ENCODE results near the gene JAKMIP1.
A peak's percentile ranks its signal among the peaks of the same experiment; 100 is the strongest.
"Not testable (repeated sequence)": the region's sequence is repeated elsewhere in the genome, so short reads cannot be mapped to it uniquely, and the experiment has no call there.

The JAKMIP1 gene

DNA sequence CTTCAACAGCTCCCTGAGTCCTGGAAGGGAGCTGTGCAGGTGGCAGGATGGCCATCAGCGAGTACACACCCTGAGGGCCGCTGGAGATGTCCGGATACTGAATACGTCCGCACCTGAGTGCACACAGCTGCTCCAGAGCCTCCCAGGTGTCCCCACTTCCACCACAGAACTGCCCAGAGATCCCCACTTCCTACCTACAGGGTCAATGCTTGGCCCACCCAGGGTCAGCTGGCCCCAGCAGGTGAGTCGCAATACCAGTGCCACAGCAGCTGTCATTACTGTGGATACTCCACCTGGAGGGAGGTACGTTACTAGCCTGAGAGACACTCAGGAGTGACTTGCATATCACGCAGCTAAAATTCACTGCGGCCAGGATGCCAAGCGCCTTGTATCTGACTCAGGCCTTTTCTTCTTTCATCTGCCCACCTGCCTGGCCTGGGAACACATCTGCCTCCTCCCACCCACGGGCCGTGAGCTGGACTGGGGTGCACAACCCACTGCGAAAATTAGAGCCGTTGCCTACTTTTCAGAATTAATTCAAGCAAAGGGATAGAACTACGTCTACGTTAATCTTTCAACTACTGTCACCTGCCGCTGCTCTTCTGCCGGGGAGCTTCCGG, 191.5 kb downstream of the JAKMIP1 start:
- DNase-seq = no peak
- TF ChIP-seq GATA1 (IDR thresholded peaks at IDR 0.05; ENCODE audit: low read depth, low read length) = no peak
- TF ChIP-seq POLR2A (IDR thresholded peaks at IDR 0.05; ENCODE audit: low read length) = no peak

DNA sequence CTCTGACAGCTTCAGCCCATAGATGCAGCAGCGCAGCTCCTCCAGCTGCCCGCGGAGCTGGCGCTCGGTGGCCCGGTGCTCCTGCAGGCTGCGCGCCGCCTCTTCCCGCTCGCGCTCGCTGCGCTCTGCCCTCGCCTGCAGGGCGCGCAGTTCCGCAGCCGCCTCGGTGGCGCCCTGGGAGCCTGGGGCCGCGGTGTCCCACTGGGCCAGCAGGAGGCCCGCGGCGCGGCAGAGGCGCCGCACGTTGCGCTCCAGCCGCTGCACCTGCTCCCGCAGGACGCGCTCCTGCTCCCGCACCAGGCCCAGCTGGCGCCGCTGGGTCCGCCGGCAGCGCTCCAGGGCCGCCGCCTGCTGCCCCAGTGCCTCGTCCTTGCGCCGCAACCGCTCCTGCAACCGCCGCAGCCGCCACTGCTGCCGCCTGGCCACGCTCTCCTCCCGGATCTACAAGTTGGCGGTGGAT, 192.2 kb downstream of the JAKMIP1 start:
- TF ChIP-seq GATA1 (IDR thresholded peaks at IDR 0.05; ENCODE audit: low read depth, low read length) (no peak), POLR2A (IDR thresholded peaks at IDR 0.05; ENCODE audit: low read length) (no peak)
- DNase-seq = no peak

DNA sequence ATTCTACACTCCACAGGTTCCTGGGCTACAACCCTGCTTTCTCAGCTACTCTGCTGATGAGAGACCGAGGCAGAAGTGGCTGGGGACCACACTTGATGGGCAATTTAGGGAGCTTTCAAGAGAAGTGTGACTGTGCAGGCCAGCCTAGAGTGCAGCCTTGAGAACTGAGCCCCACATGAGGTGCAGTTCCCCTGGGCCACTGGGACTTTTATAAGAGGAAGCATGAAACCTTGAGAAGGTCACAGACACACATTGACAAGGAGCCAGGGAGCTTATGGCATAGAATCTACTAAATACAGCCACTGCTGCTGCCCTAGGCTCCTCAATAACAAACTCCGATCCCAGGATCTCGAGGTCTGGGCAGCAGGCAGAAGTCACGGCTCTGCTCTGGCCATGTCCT, 195.2 kb downstream of the JAKMIP1 start:
- no peak for TF ChIP-seq GATA1 (IDR thresholded peaks at IDR 0.05; ENCODE audit: low read depth, low read length)
- no peak for DNase-seq

DNA sequence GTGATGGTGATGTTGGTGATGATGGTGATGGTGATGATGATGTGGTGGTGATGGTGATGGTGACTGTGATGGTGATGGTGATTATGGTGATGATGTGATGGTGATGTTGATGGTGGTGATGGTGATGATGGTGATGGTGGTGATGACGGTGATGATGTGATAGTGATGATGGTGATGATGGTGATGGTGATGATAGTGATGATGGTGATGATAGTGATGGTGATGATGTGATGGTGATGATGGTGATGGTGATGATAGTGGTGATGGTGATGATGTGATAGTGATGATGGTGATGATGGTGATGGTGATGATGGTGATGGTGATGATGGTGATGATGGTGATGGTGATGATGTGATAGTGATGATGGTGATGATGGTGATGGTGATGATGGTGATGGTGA, 196.9 kb downstream of the JAKMIP1 start:
- DNase-seq = not testable (repeated sequence)

- TF ChIP-seq GATA1 (IDR thresholded peaks at IDR 0.05; ENCODE audit: low read depth, low read length) (no peak), POLR2A (IDR thresholded peaks at IDR 0.05; ENCODE audit: low read length) (no peak)
- DNase-seq = no peak
Observed at GRCh38 chr4:6002926-6003325, 197.4 kb downstream of the JAKMIP1 start.

- TF ChIP-seq GATA1 (IDR thresholded peaks at IDR 0.05; ENCODE audit: low read depth, low read length) (no peak), POLR2A (IDR thresholded peaks at IDR 0.05; ENCODE audit: low read length) (no peak)
- DNase-seq = no peak
Observed at GRCh38 chr4:6002492-6002833, 197.9 kb downstream of the JAKMIP1 start.

DNA sequence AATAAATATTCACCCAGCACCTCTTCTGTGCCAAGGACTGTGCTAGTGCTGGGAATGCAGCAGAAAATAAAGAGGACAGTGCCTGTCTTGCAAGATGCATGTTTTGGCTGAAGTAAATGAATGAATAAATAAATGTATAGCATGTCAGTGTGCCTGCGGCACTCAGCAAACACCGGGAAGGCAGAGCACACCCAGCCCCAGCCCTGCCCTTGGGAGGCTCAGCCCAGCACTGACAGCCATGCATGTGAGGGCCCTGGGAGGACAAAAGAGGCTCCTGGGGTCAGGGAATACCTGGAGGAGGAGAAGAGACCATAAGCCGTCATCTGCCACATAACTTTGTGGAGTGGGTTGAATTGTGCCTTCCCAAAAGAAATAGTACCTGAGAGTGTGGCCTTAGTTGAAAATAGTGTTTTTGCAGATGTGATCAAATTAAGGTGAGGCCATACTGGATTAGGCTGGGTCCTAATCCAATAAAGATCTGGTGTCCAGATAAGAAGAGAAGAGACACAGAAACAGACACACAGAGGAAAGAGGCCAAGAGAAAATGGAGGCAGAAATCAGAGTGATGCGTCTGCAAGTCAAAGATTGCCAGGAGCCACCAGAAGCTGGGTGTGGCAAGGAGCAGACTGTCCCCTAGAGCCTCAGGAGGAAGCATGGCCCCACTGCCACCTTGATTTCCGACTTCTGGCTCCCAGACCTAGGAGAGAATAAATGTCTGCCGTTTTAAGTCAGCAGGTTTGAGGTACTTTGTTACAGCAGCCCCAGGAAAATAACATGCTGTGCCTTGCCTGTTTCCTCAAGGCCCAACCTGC, 198.5 kb downstream of the JAKMIP1 start:
- no peak for DNase-seq
- TF ChIP-seq POLR2A (IDR thresholded peaks at IDR 0.05; ENCODE audit: low read length) (no peak), GATA1 (IDR thresholded peaks at IDR 0.05; ENCODE audit: low read depth, low read length) (no peak)

GRCh38 chr4:5999830-6000365, 200.5 kb downstream of the JAKMIP1 start:
- no peak for DNase-seq
- TF ChIP-seq GATA1 (IDR thresholded peaks at IDR 0.05; ENCODE audit: low read depth, low read length) (no peak), POLR2A (IDR thresholded peaks at IDR 0.05; ENCODE audit: low read length) (no peak)

GRCh38 chr4:5999356-5999755, 201.0 kb downstream of the JAKMIP1 start:
- TF ChIP-seq POLR2A (IDR thresholded peaks at IDR 0.05; ENCODE audit: low read length) (no peak), GATA1 (IDR thresholded peaks at IDR 0.05; ENCODE audit: low read depth, low read length) (no peak)
- DNase-seq = no peak

DNA sequence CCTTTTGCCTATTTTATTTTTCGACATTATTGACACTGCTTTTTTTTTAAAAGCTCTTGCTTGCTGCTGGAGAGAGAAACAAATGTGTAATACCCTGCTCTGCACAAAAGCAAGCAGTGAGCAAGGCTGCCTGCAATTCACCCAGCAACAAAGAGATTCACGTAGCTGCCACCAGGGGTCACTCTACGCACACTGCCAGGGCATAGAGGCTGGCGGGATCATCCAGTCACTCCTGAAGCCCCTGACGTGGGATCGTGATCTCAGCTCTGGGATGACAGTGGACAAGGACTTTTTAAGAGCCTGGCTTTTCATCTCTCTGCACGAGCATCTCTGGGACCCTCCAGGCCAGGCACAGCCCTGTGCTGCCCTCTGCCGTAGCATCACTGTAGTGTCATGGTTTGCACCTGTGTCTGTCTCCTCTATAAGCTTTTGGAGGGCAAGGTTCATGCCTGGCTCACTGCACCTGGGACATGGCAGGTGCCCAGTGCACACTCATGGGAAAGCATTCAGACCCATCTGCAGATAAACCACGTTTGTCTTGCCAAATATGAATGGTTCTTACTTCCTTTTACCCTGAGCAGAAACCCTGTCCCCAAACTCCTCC, 201.9 kb downstream of the JAKMIP1 start:
- DNase-seq = peak; percentile 35 to 70
- TF ChIP-seq POLR2A (IDR thresholded peaks at IDR 0.05; ENCODE audit: low read length) (no peak), GATA1 (IDR thresholded peaks at IDR 0.05; ENCODE audit: low read depth, low read length) (no peak)

DNA sequence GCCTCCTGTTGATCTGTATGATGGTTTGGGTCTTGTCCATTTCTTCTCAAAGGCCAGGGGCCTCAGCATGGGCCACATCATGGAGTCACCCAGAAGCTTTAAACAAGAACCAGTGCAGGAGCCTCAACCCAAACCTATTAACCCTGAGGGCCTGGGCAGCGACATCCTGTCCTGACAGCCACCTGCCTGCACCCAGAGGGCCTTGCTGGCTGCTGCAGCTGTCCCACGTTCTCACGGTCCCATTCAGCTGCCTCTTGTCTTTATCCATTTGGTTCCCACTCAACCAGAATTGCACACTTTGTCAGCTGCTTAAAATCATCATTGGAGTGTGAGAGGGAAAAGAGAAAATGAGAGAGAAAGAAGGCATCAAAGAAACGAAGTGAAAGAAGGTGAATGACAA, 203.7 kb downstream of the JAKMIP1 start:
- no peak for DNase-seq
- no peak for TF ChIP-seq POLR2A (IDR thresholded peaks at IDR 0.05; ENCODE audit: low read length)
- no peak for TF ChIP-seq GATA1 (IDR thresholded peaks at IDR 0.05; ENCODE audit: low read depth, low read length)

DNA sequence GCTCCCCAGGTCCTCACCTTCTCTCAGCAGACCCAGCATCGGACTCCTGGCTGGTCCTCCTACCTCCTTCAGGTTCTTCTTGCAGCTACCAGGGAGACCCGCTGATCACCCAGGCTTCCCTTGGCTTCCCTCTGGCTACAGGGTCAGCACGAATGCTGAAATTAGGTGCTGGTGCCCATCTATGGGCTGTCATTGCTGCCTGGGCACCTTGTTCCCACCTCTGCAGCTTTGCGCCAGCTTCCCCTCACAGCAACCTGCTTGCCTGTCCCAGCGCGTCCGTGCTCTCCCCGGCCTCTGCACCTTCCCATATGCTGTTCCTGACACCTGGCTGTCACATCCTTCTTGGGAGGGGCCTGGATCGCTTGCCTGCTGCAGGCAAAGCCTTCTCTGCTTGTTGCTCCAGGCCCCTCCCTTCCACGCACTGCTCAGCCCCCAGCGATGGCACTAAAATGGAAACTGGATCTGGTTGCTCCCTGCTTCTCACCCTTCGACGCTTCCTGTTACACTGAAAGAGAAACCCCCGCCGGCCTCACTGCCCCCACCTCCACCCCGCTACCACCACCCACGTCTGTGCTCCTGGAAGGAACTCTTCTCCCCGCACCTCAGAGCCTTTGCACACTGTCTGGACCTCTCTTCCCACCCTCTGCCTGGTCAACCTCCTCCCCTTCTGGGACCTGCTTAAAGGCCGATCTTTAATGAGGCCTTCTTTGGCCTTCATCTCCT, 204.3 kb downstream of the JAKMIP1 start:
- TF ChIP-seq GATA1 (IDR thresholded peaks at IDR 0.05; ENCODE audit: low read depth, low read length) (no peak), POLR2A (IDR thresholded peaks at IDR 0.05; ENCODE audit: low read length) (no peak)
- DNase-seq = no peak

DNA sequence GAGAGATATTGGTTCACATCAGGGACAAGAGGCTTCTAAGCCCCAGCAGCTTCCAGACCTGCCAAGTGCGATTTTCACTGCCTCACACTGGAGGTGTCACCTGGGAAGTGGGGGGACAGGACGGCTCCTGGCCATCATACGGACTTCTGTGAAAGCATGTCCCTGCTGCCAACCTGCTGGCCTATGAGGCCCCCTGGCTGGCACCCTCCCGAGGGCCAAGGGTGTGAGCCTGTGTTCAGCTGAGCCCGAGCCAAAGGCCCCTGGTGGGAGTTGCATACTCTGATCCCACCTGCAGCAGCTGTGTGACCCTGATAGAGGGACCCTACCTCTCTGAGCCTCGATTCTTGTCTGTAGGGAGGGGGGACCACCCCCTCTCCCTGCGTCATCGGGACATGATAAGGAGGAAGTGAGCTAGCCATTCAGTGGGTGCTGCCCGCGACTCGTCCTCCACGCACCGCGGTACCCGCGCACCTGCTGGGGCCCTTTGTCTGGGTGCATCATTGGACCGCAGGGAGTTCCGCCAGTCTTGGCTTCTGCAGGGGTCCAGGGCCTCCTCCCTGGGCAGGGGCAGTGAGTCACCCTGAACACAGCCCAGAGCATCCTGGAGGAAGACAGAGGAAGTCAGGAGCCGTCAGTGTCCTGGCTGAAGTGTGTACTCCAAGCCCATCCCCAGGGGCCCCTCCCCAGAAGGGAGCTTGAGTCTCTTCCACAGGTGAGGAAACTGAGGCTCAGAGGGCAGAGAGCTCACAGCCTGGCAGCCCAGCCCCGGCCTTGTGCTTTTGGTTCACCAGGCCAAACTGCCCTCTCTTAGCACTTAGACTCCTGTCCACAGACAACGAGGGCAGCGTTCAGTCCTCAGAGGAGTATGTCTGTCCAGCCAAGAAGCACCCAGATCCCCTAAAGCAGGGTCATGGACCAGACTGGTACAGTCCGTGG, 206.2 kb downstream of the JAKMIP1 start:
- DNase-seq = no peak
- TF ChIP-seq POLR2A (IDR thresholded peaks at IDR 0.05; ENCODE audit: low read length) (no peak), GATA1 (IDR thresholded peaks at IDR 0.05; ENCODE audit: low read depth, low read length) (no peak)

GRCh38 chr4:5993346-5993745, 207.0 kb downstream of the JAKMIP1 start:
- not testable (repeated sequence) for DNase-seq

Measured in erythroblast (primary cell).